NCI-H82 treated with DMSO at 0.1 percent for 48 hours (cell line): ENCODE data around the gene CNTNAP2.

Experiments used
- DNase-seq: peaks from one replicate; lab custom pipeline; 2025; ENCODE audit not compliant: unreplicated experiment; lab: John Stamatoyannopoulos, UW

CNTNAP2 gene

DNA sequence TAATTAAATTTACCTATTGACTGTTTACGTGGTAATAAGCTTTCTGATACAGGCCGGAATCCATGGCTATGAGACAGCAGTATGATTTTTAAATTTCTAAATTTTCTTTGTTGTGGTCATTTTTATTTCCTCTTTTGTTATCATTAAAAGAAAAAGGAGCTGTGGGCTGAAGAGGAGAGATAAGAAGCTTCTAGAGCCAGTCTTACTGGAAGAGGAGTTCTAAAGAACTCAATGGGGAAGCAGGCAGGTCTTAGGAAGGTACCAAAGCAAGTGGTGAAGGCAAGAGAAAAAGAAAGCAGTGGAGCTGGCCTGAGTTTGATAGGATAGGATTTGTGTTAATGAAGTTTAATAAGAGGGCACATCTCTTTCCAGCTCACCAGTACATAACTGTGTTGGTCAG lies 1187.8 kb downstream of the CNTNAP2 start:
- no peak for DNase-seq

DNA sequence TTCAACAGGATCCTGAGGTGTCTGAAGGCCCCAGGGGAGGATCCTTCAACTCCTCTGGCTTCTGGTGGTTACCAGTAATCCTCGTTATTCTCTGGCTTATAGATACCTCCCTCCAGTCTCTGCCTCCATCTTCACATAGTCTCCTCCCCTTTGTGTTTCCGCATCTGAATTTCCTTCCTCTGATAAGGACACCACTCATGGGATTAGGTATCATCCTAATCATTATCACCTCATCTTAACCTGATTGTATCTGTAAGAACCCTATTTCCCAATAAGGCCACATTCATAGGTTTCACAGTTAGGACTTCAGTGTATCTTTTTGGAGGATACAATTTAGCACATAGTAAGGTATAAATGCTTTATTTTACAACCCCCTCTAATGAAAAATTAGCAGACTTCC lies 1189.2 kb downstream of the CNTNAP2 start:
- no peak for DNase-seq

DNA sequence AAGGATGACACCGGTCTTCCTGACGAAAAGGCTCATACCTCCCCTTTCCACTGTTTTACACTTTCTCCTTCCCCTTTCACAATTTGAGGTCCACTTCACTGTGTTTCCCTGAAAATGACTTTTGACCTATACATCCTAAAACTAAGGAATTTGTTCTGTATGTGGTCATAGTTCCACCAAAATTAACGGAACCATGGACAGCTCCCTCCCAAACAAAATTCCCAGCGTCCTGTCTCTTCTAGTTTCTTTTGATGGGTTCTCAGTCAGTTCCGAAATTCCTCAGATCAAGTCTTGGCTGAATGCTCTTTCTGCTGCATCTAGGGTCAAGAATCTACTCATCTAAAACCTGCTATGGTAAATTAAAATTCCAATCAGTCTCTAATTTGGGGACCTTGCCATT lies 1191.9 kb downstream of the CNTNAP2 start:
- DNase-seq, result no peak

DNA sequence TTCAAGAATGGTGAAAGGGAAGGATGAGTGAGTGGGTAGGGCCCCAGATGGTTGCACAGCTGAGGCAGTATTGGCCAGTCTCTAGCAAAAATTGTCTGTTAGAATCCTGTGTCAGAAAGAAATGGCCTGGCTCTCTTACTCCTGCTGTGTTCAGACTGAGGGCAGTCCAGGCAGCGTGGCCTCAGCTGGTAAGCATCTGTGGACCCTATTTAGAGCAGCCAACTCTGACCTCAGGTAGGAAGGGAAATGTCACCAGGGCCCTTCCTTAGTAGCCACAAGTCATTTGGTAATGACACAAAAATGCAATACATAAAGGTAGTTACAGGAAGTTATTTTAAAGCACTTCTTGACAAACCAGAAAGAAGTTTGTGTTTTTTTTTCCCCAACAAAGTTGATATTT lies 1194.7 kb downstream of the CNTNAP2 start:
- DNase-seq, result no peak

DNA sequence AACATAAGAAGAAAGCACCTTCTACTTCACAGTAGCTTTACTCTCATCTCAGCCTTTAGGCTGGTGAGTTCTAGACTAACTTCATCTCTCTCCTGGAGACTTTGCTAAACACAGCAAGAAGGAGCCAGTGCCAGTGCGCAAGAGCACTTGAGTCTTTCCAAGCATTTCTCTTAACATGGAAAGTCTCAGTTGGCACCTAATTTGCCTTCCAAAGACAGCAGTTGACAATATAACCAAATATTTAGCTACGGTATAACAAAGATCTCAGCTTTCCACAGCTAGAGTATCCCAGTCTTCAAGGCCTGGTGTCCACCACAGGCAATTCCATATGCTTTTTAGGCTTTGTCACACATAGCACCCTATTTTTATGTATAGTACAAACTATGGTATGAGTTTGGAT lies 1204.9 kb downstream of the CNTNAP2 start:
- no peak for DNase-seq

DNA sequence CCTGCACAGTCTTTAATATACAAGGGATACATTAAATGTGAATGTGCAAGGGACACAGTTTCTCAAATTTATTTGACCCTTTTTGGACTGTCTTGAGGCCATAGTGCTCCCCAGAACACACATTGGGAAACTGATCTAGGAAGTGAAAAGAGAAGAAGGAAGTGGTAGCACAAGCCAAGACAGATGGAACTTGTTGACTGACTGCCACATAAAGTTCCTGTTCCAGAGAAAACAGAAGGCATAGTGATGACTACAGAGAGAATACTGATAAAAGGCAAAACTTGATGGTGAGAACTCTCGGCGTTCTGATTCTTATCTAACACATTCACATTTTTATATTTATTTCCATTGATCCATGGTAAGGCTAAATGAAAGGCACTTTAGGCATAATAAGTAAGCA lies 1216.4 kb downstream of the CNTNAP2 start:
- DNase-seq, result no peak

DNA sequence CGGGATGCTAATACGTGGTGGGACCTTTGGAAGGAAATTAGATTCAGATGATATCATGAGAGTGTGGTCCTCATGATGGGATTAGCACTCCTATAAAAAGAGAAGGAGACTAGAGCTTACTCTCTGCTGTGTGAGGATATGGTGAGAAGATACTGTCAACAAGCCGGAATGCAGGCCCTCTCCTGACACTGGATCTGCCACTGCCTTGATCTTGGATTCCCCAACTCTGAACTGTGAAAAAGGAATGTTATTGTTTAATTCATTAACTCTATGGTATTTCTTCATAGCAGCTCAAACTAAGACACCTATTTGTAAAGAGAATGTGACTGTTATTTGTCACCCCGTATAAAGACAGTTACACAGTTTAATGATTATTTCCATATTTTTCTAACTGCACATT lies 1246.5 kb downstream of the CNTNAP2 start:
- DNase-seq, result no peak

DNA sequence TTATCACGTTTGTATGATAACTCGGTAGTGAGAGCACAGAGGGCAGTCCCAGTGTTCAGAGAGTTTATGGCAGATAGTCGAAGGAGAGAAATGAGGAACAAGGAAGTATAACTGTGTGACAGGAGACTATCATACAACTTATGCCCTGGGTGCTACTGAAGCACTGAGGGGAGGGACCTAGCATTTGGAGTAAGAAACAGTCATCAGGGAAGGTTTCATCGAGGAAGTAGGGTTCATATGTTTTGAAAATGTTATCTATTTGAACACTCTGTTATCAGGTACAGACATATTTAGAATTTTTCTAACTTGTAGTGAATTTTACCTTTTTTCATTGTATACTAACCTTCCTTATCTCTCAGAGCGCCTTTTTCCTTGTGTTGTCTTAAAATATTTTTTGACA lies 1259.6 kb downstream of the CNTNAP2 start:
- DNase-seq, result no peak

DNA sequence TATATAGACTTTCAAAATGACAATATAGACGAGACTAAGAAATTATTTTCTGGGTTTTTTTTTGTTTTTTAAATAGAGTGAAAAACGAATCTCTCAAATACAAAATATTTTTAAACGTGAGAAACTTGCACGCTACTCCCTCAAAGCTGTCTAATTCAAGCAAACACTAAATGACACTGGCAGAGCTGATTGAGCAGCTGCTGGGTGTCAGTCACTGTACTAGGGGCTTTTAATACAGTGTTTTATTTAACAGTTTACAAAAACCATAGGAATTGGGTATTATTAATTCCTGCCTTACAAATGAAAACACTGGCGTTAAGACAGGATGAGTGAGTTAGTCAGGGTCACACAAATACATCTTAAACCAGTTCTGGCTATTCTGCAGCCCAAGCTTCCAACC lies 1264.3 kb downstream of the CNTNAP2 start:
- no peak for DNase-seq

DNA sequence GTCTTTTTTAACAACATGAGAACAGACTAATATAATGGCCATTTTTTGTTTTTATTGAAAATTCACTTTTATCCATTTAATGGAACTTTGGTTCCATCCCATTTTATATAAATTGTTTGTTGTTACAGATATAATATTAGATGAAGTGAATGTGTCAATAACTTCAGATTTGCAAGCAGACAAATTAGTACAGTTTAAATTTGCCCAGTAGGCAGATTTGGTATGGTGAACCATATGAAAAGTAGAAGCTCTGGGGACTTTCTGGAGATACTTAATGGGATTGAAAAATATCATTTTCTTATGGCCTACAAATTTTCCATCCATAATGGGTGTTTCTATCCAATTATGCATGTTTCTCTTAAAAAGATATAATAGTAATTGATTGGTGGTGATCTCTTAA lies 1277.7 kb downstream of the CNTNAP2 start:
- no peak for DNase-seq

DNA sequence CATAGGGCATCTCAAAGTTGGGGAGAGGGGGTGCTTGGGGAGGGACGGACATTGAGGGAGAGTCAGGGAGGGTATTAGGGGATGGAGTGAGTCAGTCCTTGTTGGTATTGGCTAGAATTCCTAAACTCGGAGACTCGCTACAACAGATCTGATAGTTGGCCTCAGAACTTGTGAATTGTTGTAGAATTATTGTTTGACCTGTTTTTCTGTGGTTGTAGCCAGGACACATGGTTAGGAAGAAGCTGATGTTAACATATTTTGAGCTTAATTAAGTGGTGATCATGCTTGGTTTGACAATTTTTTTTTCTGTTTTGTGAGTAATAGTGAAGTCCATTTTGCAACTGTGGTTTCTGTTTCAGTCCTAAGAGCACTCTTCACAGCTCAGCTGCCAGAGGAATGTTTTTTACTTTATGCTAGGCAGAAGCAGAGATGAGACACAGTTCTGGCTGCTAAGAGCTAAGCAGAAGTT lies 1283.7 kb downstream of the CNTNAP2 start:
- DNase-seq, result no peak

DNA sequence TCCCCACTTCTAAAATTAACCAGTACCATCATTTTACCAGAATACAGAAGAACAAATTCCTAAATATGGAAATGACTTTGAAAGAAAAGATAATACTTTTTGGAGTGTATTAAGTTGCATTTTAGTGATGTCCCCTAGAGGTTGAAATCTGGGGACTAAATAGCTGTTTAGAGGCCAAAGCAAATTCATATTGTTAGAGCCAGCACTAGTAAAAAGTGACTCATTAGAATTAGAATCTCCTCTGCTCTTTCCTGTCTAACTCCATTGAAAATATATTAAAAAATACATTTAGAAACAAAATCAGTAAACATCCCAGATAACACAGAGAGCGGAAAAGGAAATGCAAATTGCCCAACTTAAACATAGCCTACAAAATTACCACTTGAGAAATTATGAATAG lies 1284.3 kb downstream of the CNTNAP2 start:
- DNase-seq, result no peak

DNA sequence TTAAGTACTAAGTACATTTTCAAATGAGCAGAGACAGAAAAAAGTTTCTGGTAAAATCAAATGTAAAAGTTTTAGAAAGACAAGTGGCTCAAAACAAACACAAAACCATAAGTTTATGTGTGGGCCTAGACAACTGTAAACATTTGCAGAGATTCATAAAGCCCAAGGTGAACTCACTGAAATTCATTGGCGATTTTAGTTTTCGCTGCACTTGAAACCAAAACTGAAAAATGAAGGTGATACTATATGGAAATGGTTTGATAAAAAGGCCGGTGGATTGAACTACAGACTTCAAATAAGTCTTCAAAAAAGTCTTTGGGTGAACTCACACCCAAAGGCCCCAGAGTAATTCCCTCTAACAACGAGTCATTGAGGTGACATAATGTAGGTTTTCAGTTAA lies 1289.0 kb downstream of the CNTNAP2 start:
- DNase-seq, result no peak

DNA sequence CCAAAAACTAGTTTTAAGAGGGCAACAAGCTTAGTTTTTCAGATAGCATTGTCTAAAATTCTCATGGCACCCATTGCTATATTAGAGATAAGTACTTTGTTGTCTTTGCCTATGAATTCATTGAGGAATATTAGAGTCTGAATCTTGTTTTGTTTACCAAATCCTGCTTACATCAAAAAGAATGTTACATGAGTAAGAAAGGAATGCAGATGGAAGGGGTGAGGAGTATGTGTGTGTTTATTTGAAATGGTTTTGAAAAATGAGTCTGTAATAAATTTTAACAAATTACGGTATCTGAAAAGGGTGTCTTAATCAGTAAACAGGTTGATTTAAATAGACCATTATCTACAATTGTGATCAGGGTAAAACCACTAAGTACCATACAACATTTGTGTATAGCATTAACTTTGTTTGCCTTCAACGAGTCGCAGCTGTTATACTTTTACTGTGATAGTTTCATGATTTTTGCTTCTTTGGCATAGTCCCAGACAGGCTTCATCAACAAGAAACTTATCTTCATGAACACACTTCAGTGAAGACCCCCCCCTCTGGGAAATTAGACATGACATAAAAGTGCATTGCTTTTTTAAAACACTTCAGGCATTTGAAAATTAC lies 1290.0 kb downstream of the CNTNAP2 start:
- DNase-seq, result no peak

DNA sequence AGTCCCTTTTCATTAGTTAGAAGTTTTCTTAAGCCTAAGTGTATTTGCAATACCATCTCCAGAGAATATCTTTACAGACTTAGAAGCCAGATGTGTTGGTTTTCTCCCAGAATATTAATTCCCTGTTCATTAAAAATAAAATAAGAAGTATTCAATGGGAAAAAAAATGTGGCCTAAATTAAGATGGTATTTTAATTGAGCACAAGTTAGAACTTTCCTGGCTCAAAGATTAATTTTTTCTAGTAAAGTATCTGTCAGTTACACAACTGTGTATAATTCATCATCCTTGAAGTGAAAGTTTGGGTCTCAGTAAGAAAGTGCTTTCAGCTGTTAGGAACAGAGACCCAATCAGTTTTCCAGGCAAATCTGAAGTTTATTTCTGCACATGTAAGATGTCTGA lies 1294.5 kb downstream of the CNTNAP2 start:
- DNase-seq, result no peak

DNA sequence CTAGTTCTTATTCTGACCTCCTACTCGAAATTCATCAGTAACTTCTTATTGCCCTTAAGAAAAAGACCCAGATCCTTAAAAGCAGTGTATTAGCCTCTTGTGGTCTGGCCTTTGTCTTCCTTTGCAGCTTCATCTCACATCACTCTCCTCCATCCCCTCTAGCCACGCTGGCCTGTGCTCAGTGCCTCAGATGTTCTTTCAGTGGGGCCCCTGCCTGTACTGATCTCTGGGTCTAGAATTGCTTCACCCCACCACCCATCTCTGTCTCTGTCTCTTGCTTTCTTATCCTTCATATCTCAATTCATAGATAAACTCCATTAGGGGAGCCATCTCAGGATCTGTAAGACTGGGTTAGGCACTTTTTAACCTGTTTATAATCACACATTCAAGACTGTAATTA lies 1295.5 kb downstream of the CNTNAP2 start:
- DNase-seq, result no peak

DNA sequence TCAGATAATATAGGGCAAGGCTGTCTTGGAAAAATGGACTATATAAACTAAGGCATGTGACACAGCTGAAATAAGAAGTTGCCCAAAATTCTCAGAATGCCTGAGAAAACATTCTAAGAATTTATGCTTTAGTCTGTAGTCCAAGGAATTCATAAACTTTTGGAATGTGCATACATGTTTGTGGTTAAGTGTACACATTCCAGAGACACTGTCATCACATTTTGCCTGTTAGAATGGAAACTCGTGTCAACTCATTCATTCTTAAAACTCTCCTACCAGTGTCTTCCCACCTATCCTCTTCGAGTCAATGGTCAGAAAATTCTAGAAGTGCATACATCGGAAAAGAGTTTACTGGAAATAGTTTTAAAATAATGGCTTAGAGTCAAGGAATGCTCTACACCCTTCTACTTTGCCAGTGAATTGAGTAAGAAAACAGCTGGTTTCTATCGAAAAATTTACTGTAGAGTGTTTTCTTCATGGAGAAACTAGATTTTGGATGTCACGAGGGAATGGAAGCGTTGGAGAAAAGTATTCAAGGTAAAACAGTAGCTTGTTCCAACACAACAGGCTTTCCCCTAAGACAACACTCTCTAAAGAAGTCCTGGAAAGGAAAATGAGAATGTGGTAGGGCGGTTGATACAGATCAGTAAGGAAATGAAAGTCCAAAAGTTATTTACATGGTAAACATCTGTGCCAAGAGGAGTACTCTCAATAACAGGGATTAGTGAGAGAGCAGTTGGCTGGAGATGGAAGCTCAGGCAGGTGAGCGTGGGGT lies 1296.4 kb downstream of the CNTNAP2 start:
- DNase-seq, result no peak

DNA sequence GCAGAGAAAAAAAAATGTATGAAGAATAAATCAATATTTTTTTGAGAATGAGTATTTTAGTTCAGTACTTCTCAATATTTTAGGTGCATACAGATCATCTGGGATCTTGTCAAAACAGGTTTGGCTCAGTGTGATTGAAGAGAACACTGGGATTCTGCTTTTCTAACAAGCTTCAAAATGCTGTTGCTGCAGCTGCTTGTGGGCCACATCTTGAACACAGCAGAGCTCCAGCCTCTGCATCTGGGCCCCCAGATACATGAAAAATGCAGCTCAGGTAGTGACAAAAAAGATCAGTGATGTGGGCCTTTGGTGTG lies 1296.9 kb downstream of the CNTNAP2 start:
- DNase-seq, result no peak

DNA sequence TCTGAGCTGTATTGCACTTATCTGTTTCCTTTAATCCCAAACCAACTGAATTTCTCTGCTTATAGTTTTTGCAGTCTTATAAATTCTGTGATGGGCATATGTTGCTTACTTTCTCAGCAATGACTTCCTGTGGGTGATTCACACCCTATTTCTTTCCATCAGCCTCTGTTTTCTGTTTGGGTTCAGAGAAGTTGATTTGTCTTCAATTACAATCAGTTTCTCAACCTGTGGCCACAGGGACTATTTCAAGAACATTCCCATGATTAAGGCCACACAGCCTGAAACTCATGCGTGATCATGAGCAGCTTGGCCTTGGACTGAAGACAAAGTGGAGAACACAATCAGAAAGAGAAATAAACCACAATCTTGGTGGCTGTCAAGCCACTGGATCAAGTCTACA lies 1299.4 kb downstream of the CNTNAP2 start:
- DNase-seq, result no peak

DNA sequence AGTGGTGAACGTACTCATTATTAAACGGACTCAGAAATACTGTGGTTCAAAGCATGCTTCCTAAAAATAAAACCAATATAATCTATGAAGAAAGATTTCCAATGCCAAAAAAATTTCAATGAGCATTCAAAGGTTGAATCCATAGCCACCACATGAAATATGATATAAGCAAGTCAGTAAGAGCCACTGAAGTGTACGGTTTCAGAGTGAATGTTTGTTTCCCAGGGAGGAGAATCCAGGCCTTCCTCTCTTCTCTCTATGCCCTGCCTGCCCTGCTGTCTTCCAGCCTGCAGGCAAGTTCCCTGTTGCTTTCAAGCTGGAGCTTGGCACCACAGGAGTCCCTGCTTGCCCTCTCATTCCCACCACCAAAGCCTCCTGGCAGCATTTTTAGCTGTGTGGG lies 1302.4 kb downstream of the CNTNAP2 start:
- DNase-seq, result no peak

DNA sequence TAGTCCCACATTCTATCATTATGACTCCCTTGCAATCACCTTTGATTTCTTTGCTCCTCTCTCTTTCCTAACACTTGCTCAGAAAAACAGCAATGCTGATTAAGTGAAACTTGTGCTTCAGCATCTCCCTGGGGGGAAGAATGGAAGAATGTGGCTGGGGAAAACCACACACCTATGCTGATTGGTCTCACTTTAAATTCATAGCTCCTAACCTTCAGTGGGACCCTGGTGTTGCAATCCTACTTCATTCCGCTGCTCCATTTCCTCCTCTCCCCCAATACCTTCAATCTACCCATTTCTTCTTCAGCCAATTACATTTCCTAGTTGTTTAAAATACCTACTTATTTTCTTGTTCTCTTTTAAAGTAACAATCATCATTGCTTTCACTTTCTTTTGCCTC lies 1307.3 kb downstream of the CNTNAP2 start:
- DNase-seq, result no peak

DNA sequence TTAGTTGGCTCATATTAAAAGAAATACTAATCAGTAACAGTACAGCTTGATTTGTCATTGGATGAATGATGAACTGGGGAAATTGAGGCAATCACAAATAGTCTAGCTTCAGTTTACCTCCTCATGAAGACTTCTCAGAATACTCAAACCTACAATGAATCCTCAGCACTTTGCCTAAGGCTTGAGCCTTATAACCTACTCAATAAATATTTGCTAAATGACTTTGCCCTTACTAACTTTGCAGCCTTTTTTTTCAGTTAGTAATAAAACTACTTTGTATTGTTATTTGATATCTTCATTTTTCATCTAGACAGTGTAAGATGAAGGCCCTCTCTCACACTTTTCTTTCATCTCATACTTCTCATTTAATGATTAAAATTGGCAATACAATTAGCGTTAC lies 1311.5 kb downstream of the CNTNAP2 start:
- DNase-seq, result no peak

DNA sequence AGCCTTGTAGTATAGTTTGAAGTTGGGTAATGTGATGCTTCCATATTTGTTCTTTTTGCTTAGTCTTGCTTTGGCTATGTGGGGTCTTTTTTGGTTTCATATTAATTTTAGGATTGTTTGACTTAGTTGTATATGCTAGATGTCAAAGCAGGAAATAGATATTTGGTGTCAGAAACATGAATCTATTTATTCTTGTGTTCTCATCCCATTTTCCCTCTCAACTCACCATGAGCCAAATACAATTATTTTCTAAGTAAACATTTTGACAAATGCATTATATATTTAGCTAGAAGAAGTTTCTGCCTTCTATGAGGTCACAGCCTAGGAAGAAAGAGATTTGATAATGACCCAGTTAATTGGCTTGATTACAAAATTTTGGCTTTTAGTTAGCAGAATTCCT lies 1313.4 kb downstream of the CNTNAP2 start:
- DNase-seq, result no peak
